Effector CD4-positive, alpha-beta T cell (primary cell): ENCODE results near the gene CDK5RAP2.

Experiments
- DNase-seq: peaks from one replicate; pipeline ENCODE4 v3.0.0-alpha.2; 2020

The CDK5RAP2 gene

GRCh38 chr9:120434532-120434931 lies 145.4 kb downstream of the CDK5RAP2 start:
- DNase-seq, result no peak

GRCh38 chr9:120433701-120434100 lies 146.3 kb downstream of the CDK5RAP2 start:
- no peak for DNase-seq

- DNase-seq, result no peak
Observed at GRCh38 chr9:120432600-120432999, 147.4 kb downstream of the CDK5RAP2 start.

GRCh38 chr9:120431268-120431667 lies 148.7 kb downstream of the CDK5RAP2 start:
- DNase-seq, result no peak

GRCh38 chr9:120424248-120424647 lies 155.7 kb downstream of the CDK5RAP2 start:
- no peak for DNase-seq

GRCh38 chr9:120423812-120424211 lies 156.2 kb downstream of the CDK5RAP2 start:
- DNase-seq, result no peak

GRCh38 chr9:120421977-120422376 lies 158.0 kb downstream of the CDK5RAP2 start:
- DNase-seq, result no peak

- no peak for DNase-seq
Observed at GRCh38 chr9:120418315-120418714, 161.7 kb downstream of the CDK5RAP2 start.

- DNase-seq, result no peak
Observed at GRCh38 chr9:120416781-120417427, 163.1 kb downstream of the CDK5RAP2 start.

GRCh38 chr9:120413121-120414048 lies 166.6 kb downstream of the CDK5RAP2 start:
- DNase-seq, result no peak

GRCh38 chr9:120412425-120412951 lies 167.5 kb downstream of the CDK5RAP2 start:
- DNase-seq, result no peak

- no peak for DNase-seq
Observed at GRCh38 chr9:120411862-120412424, 168.0 kb downstream of the CDK5RAP2 start.

GRCh38 chr9:120410925-120411501 lies 169.0 kb downstream of the CDK5RAP2 start:
- no peak for DNase-seq

- no peak for DNase-seq
Observed at GRCh38 chr9:120408680-120409258, 171.2 kb downstream of the CDK5RAP2 start.

- no peak for DNase-seq
Observed at GRCh38 chr9:120405860-120406259, 174.1 kb downstream of the CDK5RAP2 start.

GRCh38 chr9:120405134-120405533 lies 174.8 kb downstream of the CDK5RAP2 start:
- no peak for DNase-seq

GRCh38 chr9:120403543-120403856 lies 176.5 kb downstream of the CDK5RAP2 start:
- DNase-seq, result no peak

GRCh38 chr9:120402741-120403542 lies 177.0 kb downstream of the CDK5RAP2 start:
- no peak for DNase-seq

- no peak for DNase-seq
Observed at GRCh38 chr9:120399940-120400339, 180.0 kb downstream of the CDK5RAP2 start.

- DNase-seq, result no peak
Observed at GRCh38 chr9:120398286-120398685, 181.7 kb downstream of the CDK5RAP2 start.

- no peak for DNase-seq
Observed at GRCh38 chr9:120397453-120397852, 182.5 kb downstream of the CDK5RAP2 start.

- DNase-seq, result no peak
Observed at GRCh38 chr9:120396931-120397330, 183.0 kb downstream of the CDK5RAP2 start.
